ENCODE results near the gene CPZ.

DNA sequence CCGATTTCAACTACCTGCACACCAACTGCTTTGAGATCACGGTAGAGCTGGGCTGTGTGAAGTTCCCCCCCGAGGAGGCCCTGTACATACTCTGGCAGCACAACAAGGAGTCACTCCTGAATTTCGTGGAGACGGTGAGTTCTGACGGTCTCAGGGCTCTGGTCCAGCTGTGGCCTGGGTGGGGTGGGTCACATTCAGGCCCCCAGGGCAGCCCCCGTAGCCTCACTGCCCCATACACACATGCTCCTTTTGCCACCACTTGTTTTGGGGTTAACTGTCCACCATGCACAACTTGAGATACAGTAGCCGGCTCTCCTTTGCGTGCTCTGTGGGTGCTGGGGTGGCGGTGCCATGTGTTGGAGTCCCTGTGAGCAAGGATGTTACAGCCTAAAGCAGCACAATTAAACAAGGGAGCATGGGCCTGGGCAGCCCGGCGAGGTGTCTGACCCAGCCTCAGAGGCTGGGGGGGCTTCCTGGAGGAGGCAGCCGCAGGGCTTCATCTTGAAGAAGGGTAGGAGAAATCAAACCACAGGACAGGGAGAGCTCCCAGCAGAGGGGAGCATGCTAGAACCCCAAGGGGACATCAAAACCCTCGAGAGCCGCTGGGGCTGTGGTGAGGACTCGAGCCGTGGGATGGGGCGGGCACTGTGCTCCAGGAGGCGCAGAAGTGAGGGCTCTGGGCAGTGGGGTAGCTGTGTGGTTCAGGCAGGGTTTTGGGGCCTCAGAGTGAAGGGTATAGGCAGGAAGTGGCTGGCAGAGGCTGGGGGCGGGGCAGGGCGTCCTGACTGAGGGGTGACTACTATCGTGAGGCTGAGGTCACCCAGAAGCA, 22.0 kb downstream of the CPZ start:
- TF ChIP-seq EZH2phosphoT487 (IDR thresholded peaks at IDR 0.05): no peak
- TF ChIP-seq, protein P1, sequence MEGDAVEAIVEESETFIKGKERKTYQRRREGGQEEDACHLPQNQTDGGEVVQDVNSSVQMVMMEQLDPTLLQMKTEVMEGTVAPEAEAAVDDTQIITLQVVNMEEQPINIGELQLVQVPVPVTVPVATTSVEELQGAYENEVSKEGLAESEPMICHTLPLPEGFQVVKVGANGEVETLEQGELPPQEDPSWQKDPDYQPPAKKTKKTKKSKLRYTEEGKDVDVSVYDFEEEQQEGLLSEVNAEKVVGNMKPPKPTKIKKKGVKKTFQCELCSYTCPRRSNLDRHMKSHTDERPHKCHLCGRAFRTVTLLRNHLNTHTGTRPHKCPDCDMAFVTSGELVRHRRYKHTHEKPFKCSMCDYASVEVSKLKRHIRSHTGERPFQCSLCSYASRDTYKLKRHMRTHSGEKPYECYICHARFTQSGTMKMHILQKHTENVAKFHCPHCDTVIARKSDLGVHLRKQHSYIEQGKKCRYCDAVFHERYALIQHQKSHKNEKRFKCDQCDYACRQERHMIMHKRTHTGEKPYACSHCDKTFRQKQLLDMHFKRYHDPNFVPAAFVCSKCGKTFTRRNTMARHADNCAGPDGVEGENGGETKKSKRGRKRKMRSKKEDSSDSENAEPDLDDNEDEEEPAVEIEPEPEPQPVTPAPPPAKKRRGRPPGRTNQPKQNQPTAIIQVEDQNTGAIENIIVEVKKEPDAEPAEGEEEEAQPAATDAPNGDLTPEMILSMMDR (IDR thresholded peaks at IDR 0.05): no peak
- TF ChIP-seq EZH2 (IDR thresholded peaks at IDR 0.05): no peak
